CD4-positive, alpha-beta T cell treated with Interleukin-17A for 4 hours (primary cell): ENCODE data around the gene PIEZO2.

Source experiments
- DNase-seq: peaks from one replicate; pipeline ENCODE4 v3.0.0-alpha.2; 2020; ENCODE audit warnings: mixed read lengths

PIEZO2 gene

DNA sequence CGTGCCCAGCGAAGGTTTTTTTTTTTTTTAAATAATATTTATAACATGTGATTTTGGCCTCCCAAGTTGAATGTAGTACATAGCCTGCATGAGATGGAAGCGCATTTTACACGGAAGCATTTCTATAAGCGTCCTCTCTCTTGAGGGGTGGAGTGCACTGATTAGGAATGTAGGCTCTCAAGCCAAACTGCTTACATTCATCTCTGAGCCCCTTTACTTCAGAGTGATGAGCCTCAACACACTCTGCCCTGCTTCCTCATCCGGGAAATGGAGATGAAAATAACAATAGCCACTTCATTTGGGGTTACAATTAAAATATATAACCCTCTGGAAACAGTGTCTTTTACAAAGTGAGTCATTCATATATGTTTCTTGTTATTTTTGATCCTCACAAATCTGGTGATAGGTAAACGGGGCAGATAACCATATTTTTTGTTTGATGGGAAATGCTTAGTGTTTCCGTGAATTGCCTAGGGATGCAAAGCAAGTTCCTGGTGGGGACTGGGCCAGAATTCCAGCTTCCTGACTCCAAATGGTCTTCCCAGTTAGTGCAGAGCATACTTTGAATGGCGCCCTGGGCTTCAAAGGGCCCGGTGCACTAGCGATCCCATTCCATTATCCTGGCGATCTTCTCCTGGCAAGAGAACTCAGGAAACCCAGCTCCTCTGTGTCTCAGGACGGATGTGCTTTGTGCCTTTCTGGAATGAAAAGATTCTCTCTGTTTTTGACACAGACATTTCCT, 124.3 kb downstream of the PIEZO2 start:
- no peak for DNase-seq

DNA sequence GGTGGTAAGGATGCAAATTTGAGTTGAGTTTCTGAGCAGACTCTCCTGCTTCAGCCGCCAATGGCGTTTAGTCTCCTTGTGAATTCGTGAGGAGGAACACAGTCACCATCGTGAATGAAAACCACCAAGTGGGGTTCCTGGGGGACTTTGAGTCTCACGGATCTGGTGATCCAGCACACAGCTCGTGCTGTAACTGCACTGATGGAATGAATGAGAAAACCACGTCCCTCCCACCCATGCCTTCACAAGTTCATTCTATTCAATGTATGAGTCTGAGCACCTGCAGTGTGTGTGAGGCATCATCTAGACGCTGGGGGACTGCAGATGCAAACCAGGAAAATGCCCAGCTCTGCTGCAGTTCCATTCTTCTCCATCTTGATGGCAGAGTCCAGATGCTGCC, 127.9 kb downstream of the PIEZO2 start:
- DNase-seq, result no peak

DNA sequence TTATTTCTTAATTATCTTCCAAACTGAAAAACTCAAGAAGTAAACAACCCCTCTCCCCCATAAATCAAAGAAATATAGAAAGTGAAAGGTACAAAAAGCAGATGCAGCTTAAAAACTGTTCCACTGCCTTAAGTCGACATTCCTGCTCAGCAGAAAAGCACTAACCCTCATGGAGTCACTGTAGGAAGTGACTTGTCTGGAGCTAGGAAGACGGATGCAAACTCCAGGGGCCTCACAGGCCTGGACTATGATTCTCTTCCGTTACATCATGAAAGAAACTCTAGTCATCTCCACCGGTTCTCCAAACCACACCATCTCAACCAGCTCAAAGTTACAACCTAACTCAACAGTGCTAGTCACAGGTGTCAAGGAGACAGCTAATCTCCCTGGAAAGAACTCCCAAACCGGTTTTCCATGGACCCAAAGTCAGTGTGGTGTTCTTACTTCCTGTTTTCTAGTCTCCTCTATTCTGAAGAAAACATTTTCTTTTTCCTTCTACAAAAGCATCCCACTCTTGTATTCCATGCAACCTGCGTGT, 128.4 kb downstream of the PIEZO2 start:
- no peak for DNase-seq

DNA sequence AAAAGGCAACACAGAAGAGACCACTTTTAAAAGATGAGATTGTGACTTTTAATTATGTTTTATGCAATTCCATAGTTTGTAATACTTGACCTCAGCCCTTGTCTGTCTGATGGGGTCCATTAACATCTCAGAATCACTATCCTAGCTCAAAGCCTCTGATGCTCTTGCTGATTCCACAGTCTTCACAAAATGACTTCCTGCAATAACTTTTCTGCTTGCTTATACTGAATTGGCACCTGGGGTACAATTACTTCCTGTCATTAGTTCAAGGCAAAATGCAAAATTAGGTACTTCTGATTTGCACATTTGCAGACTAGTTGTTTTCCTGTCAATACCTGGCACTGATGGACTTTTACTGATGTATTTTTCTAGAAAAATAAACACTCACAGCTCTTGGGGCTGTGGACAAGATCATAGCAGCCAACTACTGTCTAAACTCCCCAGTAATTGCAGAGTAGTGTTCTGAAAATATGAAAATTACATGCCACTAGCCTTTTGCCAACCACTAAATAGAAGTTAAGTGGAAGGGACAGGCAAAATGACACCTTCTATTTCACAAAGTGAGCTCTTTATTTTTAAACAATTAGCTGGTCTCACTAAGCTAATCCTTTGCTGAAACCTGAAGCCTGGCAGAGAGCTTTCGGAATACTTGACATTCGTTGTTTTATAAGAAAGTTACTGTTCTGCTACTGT, 129.1 kb downstream of the PIEZO2 start:
- no peak for DNase-seq

DNA sequence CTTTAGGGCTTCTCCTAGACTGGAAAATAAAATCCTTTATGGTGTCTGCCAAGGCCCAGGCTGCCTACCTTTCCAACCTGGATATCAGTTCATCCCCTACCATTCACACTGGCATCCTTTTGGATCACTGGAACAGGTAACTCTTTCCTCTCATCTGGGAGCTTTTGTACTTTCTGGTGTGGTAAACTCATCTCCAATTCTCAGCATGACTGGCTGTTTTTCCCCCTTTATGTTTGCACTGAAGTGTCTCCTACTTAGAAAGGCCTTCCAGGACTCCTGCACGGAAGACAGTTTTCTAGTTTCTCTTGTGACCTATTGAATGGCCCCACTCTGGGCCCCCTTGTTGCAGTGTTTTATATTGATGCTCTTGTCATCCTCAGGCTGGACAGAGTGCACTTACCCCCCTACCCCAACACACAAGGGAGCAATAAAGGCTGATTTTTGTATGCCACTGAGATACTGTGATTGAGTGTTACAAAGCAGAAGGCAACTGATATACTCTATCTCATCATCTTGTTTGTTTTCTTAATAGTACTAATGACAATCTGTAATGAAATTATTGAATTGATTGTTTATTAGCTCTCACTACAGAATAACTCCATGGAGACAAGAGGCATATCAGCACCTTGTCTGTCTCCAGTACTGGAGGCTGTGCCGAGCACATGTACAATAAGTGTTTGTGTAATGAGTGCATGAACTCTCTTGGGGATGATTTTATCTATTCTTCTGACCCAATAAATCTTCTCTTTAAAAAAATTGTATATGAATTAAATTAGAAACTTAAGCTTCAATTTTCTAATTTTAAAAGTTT, 129.9 kb downstream of the PIEZO2 start:
- DNase-seq, result no peak

DNA sequence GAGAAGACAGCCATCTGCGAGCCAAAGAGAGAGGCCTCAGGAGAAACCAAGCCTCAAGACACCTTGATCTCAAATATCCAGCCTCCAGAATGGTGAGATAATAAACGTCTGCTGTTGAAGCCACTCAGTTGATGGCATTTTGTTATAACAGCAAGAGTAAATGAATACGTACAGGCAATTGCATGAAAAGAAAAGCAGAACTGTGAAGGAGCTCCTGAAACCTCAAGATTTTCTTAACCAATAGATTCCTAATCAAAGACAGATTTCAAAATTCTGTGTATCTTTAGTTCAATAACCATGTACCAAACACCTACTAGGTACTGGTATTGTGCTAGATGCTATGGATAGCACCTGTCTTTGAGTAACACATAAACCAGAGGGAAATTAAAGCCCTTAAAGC, 139.5 kb downstream of the PIEZO2 start:
- no peak for DNase-seq

DNA sequence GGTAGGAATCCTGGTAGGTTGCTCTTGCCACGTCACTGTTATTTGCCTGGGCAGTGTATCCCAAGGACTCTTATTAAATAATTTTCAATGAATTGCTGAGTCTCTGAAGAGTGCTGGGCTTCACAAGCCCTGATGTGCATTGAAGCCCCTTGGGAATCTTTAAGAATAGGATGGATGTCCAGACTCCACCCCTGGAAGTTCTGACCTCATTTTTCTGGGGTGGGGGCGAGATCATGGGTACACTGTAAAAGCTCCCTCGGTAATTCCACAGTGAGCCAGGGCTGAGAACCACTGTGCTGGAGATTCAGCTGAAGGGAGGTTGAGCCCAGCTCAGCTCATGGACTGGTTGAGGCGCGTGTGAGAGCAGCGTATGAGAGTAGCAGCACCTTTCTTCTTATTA, 140.2 kb downstream of the PIEZO2 start:
- no peak for DNase-seq

DNA sequence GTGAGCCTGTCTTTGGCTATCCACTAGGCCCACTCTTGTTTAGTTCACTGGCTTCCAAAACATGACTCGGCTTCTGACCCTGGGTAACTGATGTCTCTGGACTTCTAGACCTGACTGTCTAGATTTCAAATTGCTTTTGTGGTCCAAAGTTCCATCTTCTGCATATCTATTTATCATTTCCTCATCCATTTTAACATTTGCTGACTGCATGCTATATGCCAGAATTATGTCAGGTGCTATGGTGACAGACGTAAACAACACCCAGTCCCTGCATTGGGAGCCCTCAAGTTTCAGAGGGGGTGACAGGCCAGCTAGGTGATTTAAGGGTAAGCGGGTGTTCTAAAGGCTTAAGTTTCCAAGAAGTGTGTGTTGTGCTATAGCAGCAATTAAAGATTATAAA, 140.9 kb downstream of the PIEZO2 start:
- DNase-seq, result no peak

DNA sequence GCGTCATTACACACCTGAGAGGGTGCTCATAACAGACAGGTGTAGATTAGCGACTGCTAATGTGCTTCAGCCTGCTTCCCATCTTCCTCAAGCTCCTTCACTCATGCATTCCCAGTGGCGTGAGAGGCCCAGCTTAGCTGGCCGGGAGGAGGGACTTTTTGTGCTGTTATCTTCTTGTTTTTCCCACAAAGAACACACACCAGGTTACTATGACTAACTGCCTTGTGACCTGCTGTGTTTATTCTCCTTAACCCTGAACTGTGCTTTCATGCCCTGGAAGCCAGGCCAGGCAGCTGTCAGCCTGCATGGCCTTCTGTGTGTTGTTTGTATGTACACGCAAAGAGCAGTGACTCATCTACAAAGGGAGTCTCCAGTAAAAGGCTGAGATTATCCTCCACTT, 143.8 kb downstream of the PIEZO2 start:
- DNase-seq, result no peak

DNA sequence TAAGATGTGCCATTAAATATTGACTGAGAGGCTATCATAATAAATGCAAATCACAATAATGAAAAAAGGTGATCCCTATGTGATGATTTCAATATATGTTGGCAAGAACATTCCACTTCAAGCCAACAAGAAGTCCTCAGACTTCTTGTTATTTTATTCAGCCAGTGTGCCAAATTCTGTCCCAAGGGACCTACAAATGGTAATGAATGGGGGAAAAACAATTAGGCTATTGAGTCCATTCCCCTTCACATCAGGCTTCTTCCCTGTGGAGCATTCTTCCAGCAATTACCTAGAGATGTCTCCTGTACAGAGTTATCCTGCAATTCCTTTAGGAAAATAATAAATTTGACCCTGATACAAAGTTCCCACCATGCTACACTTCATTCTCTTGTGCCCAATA, 144.4 kb downstream of the PIEZO2 start:
- no peak for DNase-seq

DNA sequence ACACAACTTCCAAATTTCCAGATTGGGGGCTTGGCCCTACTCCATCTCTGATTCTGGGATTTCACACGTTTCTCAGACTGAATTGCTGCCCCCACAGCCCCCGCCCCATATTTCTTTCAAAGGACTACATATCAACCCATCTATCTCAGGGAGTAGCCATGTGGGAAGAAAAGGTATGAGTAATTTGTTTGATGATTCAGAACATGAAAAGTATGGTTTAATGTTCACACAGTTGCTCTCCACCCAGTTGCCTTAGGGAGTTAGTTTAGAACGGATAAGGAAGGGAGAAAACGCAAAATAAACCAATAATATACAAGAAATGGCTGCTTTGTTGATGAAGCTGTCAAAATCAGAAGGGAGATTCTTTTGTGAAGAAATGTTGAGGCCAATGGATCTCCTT, 145.1 kb downstream of the PIEZO2 start:
- no peak for DNase-seq

DNA sequence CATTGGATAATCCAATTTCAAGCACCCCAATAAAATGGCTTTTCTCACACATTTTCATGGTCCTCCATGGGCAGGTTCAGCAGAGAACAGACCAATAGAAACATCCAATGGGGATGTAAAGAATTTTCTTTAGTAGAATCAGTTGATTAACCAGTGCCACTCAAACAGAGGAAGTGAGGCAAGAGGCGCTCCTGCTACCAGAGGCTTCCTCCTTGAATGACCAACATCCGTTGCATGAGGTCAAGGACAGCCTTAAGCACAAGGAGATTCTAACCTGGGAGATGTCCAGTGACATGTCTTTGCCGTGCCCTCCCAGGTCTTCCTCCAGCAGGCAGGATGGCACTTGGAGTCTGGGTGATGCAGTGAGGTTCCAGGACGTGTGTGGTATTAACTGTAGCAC, 146.6 kb downstream of the PIEZO2 start:
- DNase-seq, result no peak

DNA sequence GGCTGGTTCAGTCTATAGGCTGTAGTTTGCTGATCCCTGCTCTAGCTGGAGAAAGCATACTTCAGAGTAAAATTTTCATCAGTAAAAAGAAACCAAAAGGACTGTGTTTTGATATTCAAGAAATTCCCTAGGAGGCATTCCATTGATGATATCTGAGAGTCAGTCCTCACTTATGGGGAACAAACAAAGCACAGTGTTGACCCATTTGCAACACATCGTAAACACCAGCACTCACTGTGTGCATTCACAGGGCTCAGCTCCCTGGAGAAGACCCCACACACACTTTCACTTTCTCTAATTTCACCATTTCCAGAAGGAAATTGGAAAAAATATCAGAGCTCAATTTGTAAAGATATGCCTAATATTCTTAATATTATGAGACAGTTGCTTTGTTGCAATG, 147.1 kb downstream of the PIEZO2 start:
- DNase-seq, result no peak

DNA sequence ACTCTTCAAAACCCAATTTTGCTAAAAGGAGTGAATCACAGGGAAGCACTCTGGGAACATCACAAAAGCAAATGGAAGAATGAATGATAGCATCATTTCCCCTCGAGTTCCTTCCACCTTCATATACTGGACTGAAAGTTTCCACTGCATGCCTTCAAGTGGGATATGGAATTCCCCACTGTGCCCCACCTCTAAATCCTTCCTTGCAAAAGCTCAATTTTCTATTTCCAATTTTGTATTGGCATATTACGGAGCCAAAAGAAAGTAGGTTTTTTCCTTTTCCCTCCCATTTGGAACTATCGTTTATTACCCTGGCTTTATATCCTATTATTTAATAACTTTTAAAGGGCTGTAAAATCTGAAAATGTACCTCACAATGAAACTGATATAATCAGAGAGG, 149.3 kb downstream of the PIEZO2 start:
- DNase-seq, result no peak

DNA sequence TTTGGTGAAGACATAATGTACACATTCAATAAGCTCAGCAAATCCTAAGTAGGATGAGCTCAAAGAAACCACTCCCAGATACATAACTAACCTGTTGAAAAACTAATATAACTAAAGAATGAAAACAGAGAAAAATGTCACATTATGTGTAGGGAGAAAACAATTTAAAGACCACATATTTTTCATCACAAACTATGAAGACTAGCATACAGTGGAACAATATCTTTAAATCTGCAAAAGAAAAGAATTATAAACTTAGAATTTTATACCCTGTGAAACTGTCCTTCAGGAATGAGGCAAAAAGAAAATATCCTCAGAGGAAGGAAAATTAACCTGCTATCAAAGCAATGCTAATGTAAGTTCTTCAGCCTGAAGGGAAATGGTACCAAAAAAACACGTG, 151.5 kb downstream of the PIEZO2 start:
- DNase-seq, result no peak

DNA sequence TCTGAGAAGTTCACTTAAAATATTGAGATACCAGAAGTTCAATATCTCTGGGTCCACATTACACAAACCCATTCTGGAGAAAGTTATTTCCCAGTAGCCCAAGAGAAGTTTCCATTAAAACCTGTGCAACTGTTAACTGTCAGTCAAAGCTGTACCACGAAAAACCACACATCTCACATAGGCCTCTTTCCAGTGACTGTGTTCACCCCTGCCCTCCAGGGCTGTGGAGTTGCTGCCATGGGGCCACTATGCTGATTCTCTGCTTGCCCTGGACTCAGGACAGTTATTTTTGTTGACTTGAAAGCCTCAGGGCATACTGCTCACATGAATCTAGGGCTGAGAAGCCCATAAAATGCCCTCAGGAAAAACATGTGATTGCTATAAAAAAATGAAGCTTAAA, 153.8 kb downstream of the PIEZO2 start:
- no peak for DNase-seq

DNA sequence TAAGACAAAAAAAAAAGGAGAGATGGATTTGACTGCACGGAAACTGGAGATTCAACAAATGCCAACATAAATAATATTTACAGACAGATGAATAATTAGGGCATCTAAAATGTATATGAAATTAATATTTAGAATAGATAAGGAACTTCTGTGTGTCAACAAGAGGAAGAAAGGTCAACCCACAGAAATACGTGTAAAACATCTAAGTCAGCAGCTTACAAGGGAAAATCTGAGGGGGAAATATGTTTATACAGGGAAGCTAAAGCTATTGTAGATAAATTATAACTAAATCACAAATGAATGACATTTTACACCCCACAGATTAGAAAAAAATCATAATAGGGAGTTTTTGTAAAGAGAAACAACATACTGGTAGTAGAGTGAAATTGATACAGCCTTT, 159.9 kb downstream of the PIEZO2 start:
- no peak for DNase-seq

DNA sequence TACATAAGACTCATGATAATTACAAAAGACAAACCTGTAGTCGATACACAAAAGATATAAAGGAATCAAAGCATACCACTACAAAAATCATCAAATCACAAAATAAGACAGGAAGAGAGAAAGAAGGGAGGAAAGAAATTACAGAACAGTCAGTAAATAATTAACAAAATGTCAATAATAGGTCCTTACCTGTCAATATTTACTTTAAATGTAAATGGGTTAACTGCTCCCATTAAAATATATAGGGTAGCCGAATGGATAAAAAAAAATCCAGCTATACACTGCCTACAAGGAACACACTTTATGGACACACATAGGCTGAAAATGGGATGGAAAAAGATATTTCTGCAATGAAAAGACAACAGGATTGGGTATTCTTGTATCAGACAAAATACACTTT, 163.7 kb downstream of the PIEZO2 start:
- DNase-seq, result no peak

DNA sequence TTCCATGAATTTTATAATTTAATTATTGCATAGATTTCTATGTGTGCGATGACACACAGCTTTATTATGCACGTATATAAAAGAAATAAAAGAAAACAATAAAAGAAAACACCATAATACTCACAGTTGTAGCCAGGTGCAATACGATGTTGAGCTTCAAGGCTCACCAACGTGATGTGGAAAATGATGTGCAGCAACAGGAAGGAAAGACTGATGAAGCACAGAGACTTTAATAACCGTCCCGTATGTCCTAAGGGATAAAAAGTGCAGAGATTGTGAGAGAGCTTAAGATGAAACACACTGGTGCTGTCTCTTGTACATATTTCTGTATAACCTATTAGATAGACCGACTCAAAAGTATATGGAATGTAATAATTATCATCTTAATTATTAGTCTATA, 170.0 kb downstream of the PIEZO2 start:
- DNase-seq, result no peak

DNA sequence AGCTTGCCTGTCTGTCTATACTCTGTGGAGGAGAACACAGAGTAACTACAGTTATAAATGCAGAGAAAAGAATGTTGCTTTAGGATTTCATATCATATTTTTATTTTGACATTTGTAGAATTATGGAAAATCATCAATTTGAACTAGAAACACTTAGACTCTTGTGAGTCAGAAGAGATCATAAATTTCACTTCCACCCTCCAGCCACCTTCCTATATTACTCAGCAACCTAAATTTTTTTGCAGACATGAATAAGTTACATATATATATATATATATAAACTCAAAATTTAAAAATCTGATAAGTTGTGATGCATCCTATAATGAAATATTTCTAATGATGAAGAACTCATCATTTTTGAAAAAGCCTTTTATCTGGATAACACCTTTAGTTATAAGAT, 172.3 kb downstream of the PIEZO2 start:
- DNase-seq, result no peak

DNA sequence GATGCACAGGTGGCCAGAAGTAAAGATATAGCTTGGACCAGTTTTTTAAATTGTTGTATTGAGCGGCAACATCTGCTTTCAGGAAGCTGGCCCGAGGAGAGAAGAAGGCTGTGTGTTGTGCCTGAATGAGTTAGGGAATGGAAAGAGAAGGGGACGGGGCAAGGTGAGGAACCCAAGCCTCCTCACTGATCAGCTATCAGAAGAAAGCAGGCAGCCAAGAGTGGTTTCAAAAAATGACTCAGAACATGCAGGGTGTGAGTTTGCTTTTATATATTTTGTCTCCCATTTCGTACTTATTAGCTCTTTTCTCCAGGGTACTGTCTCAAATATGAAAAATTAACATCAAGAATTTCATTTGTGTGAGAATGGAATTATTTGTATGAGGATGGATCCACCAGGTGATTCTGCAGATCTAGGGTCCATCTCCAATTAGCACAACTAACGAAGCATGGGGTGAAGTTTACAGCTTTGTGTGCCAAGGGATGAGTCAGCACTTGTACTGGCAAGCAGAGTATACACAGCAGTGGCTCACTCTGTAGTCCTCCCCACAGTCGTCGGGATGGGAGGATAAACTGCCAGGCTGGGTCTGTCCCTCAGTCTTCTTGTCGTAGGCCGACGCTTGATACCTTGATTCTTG, 175.7 kb downstream of the PIEZO2 start:
- no peak for DNase-seq

DNA sequence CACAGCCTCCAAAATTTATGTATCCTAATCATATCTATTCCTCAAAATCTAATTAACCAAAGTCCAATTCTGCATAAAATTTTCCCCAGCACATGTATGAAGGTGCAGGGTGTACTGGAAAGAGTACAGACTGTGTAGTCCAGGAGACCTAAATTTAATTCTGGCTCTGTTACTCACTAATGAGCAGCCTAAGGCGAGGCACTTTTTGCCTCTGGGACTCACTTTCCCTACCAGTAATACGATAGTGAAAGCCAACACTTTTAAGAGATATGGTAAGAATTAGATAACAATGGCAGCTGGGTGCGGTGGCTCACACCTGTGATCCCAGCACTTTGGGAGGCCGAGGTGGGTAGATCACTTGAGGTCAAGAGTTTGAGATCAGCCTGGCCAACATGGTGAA, 177.7 kb downstream of the PIEZO2 start:
- no peak for DNase-seq

DNA sequence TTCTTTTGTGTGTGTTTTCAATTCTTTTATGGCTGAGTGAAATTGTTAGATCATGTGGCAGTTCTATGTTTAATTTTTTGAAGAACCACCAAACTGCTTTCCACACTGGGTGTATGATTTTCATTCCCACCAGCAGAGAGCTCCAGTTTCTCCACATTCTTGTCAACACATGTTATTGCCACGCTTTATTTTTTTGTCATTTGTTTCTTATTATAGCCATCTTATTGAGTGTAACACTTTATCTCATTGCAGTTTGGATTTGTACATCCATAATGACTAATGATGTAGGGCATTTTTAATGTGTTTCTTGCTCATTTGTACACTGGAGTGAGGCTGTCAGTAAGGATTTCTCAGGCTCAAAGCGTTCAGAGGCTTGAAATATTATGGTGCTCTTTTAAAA, 184.2 kb downstream of the PIEZO2 start:
- DNase-seq, result no peak
